Testis (tissue), 2 donors: ENCODE data around the gene CFAP157.

ENCODE experiments used
- CTCF ChIP-seq, 3 experiments: fragments of 450-650 bp in 2 of 3; fragments of 200-600 bp in 1 of 3; sonication (generic) in 1 of 3; IDR thresholded peaks; one replicate each; pipeline ENCODE4 v1.5.1; 2016 to 2019; ENCODE audit warnings: antibody characterized with exemption in 3 of 3, mild to moderate bottlenecking in 2 of 3, moderate library complexity in 1 of 3
- POLR2A ChIP-seq: fragments of 450-650 bp; IDR thresholded peaks from one replicate; pipeline ENCODE4 v1.6.1; 2017; ENCODE audit warnings: antibody characterized with exemption, mild to moderate bottlenecking, moderate library complexity

- TF ChIP-seq CTCF (IDR thresholded peaks at IDR 0.05) (no peak), POLR2A (no peak)
Measured at GRCh38 chr9:127730262-127730661, 23.5 kb downstream of the CFAP157 start.
